Small intestine (tissue), 7 donors: Measurements from ENCODE around the gene KCNK13. TPM values are rescaled to one million over a fixed set of nuclear protein-coding genes. Genes with fewer than 3 reads are reported as not detected.

Experiments
- DNase-seq, 2 donors: peaks; one replicate each; pipeline versions ENCODE4 v3.0.0 to v3.0.0-alpha.2; 2013
- FAIRE-seq: peaks from 2 replicates; lab custom pipeline; 2012; peaks lifted over from hg19 to GRCh38; lab: Jason Lieb, UNC
- H3K27ac ChIP-seq, 3 donors: one replicate each; pipeline ENCODE4 v1.5.1; 2013; ENCODE audit warnings: low read length in 2 of 3, mild to moderate bottlenecking in 2 of 3, control low read depth in 1 of 3, inconsistent platforms in 1 of 3, low read depth in 1 of 3, moderate library complexity in 1 of 3
- H3K27me3 ChIP-seq, 3 donors: one replicate each; pipeline ENCODE4 v1.6.1; 2013; ENCODE audit warnings: low read length in 3 of 3, inconsistent platforms in 1 of 3; ENCODE audit not compliant: control insufficient read depth in 3 of 3, insufficient read depth in 3 of 3
- H3K36me3 ChIP-seq, 3 donors: one replicate each; pipeline ENCODE4 v1.6.1; 2013; ENCODE audit warnings: low read length in 3 of 3, inconsistent platforms in 1 of 3, low read depth in 1 of 3, mild to moderate bottlenecking in 1 of 3, moderate library complexity in 1 of 3; ENCODE audit not compliant: control insufficient read depth in 3 of 3, insufficient read depth in 2 of 3
- H3K4me1 ChIP-seq, 3 donors: one replicate each; pipeline ENCODE4 v1.6.1; 2013; ENCODE audit warnings: low read length in 2 of 3, inconsistent platforms in 1 of 3, low read depth in 1 of 3, mild to moderate bottlenecking in 1 of 3, moderate library complexity in 1 of 3; ENCODE audit not compliant: control insufficient read depth in 3 of 3, insufficient read depth in 2 of 3
- H3K4me3 ChIP-seq, 3 donors: one replicate each; pipeline ENCODE4 v1.5.1; 2013; ENCODE audit warnings: low read length in 3 of 3, control low read depth in 1 of 3, inconsistent platforms in 1 of 3, low read depth in 1 of 3, mild to moderate bottlenecking in 1 of 3, moderate library complexity in 1 of 3
- H3K9me3 ChIP-seq, 2 donors: one replicate each; pipeline ENCODE4 v1.6.1; 2013; ENCODE audit warnings: low read depth in 1 of 2, low read length in 1 of 2; ENCODE audit not compliant: control insufficient read depth in 2 of 2, insufficient read depth in 1 of 2
- WGBS, 3 donors: extraction: QIAGEN DNeasy Blood & Tissue Kit; methylation state at CpG; one replicate each; pipeline ENCODE4 v1.1.7; 2013; 5-methylcytosine and 5-hydroxymethylcytosine counted together
- polyA plus RNA-seq, 4 donors: library from polyadenylated mRNA; stranded (reverse) in 3 of 4; unstranded in 1 of 4; fragments of 200-250 nt in 3 of 4; fragments of 120-200 nt in 1 of 4; gene quantifications; one replicate each; pipeline versions ENCODE4 v1.2.1 to v1.2.3, GENCODE V29; 2013
- donor health status: healthy with polysubstance abuse.
- donor health status: control.
- donor health status: control.
- donor health status: Bipolar disorder and iron deficiency.
- donor health status: healthy.

The KCNK13 gene
- polyA plus RNA-seq, 4 donors, result 0.15 to 0.66 (median 0.54) TPM; not detected in 1

DNA sequence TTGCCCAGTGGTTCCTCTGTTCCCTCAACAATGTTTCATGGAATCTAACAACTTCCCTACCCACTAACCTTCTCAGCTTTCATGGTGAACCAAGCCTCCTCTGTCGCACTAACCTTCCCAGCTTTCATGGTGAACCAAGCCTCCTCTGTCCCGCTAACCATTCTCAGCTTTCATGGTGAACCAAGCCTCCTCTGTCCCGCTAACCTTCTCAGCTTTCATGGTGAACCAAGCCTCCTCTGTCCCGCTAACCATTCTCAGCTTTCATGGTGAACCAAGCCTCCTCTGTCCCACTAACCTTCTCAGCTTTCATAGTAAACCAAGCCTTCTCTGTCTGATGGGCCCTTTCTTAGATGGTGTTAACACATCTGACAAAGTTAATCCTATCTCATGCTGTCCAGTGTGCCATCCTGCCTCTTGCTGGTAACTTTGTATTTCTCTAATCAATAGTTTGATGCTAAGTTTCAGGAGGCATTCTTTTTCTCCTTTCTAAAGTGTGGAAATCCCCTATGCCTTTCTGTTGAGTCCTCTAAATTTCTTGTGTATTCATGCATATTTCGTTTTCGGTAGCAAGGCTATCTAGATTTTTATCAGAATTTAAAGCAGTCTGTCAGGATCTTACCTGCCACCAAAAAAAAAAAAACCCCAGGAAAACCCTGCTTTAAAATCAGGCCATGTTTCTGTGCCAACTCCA lies 26.8 kb upstream of the KCNK13 start:
- WGBS, 3 donors, result 93 to 95% (median 95%) methylated on average over 6 of the region's 6 CpGs
- Histone ChIP-seq H3K4me1 (no peaks in the 10 kb centered on the region), H3K9me3 (no peaks in the 10 kb centered on the region), H3K27ac (no peak overlapping the region), H3K36me3 (peaks cover 0 to 31% (median 5%) of the 10 kb centered on the region in 3 donors), H3K27me3 (no peaks in the 10 kb centered on the region), H3K4me3 (no peak overlapping the region)
- FAIRE-seq (no peak), DNase-seq (no peak)

DNA sequence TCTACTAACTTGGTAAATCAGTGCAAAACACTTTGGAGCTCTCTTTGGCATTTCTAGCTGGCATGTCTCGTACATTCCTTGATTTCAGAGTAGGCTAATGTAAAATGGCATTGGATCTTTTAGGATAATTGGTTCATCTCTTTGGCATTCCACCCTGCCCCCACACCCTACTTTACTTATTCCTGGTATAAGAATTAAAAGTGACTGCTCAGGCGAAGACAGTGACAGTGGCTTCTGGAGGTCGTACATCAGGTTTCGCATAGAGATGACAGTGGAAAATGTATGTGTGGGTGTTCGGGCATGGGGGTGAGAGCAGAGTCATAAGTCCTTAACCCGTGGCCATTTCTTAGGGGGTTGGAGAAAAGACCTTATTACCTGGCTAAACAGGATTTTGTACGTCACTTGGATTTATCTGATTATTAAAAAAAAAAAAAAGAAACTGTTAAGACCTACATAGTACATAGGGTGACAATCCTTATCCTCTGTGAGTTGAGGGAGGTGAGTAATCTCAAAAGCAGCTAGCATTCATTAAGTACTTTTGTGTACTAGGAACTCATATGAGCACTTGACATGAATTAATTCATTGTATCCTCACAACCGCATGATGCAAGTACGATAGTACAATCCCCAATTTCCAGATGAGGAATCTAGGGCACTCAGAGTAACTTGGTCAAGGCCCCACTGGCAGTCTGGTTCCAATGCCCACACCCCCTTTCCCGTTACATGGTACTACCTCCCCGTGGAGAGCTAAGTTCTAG lies 22.4 kb upstream of the KCNK13 start:
- Histone ChIP-seq H3K4me1 (no peaks in the 10 kb centered on the region), H3K36me3 (peaks cover 0 to 19% (median 0%) of the 10 kb centered on the region in 3 donors), H3K4me3 (no peak overlapping the region), H3K9me3 (no peaks in the 10 kb centered on the region), H3K27ac (no peak overlapping the region), H3K27me3 (no peaks in the 10 kb centered on the region)
- WGBS, 3 donors, result 94 to 96% (median 95%) methylated on average over 11 of the region's 11 CpGs
- DNase-seq (no peak), FAIRE-seq (no peak)

DNA sequence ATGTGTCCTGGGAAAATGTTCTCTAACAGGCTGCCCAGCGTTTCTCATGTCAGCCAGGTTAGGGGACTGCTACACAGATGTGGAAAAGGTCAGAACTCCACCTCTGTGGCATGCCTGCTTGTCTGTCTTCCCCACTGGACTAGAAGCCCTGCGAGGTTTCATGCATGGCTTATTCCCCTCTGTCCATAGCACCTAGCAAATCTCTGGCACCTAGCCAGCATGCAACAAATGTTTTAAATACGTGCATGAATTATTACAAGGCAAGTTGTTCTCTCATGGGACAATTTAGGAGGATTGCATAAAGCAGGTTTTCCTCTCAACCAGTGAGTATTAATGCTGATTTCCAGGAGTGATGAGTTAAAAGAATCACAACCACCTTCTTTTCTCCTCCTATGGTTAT lies 21.4 kb upstream of the KCNK13 start:
- no peak overlapping the region for H3K27ac ChIP-seq

DNA sequence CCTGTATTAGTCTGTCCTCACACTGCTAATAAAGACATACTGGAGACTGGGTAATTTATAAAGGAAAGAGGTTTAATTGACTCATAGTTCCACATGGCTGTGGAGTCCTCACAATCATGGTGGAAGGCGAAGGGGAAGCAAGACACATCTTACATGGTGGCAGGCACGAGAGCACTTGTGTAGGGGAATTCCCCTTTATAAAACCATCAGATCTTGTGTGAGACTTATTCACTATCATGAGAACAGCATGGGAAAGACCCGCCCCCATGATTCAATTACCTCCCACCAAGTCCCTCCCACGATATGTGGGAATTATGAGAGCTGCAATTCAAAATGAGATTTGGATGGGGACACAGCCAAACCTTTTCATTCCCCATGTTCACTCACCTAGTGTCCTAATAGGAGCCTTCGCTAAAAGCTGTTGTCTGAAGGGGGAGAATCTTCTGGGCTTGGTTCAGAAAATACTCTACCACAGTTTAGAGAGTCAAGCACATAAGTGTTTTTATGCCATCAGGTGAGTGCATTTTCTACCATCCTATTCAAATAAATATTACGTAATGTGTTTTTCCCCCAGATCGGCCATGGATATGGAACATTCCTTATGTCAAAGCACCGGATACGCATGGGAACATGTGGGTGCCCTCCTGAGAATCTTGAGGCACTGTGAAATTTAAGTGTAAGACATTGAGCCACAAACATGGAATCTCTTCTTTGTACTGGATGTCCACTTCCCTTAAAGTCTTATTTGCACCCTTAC lies 19.1 kb upstream of the KCNK13 start:
- 90 to 93% (median 90%) methylated on average over 9 of the region's 9 CpGs for WGBS, 3 donors
- no peak overlapping the region for H3K4me3 ChIP-seq
- H3K27ac ChIP-seq, result no peak overlapping the region
- H3K4me1 ChIP-seq, result no peaks in the 10 kb centered on the region
- H3K36me3 ChIP-seq, result peaks cover 0 to 19% (median 0%) of the 10 kb centered on the region in 3 donors
- no peaks in the 10 kb centered on the region for H3K9me3 ChIP-seq
- H3K27me3 ChIP-seq, result no peaks in the 10 kb centered on the region
- no peak for DNase-seq
- FAIRE-seq, result no peak

More for the DNA sequence above, 21.4 kb upstream of the KCNK13 start:
- no peak for FAIRE-seq
- DNase-seq, result no peak
- Histone ChIP-seq H3K27me3 (no peaks in the 10 kb centered on the region), H3K9me3 (no peaks in the 10 kb centered on the region), H3K4me1 (no peaks in the 10 kb centered on the region), H3K36me3 (peaks cover 0 to 22% (median 0%) of the 10 kb centered on the region in 3 donors), H3K4me3 (no peak overlapping the region)
- 80 to 92% (median 90%) methylated on average over 3 of the region's 3 CpGs for WGBS, 3 donors

DNA sequence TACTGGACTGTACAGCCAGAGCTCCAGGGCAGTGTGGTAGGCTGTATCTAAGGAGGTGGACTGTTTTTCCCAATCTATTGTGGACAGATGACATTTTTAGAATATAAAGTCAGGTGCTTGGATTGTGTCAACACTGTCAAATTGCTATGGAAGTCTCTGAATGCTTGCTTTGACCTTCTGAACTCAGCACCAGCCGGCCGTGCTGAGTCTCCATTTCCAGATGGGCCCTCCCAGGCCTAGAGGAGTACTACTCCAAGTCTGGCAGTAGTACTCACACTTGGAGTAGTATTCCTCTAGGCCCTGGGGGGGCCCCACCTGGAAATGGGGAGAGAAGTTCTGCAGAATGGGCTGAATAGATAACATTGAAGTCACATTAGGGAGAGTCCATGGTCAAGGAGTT lies 16.2 kb upstream of the KCNK13 start:
- Histone ChIP-seq H3K4me3 (no peak overlapping the region), H3K36me3 (peaks cover 0 to 13% (median 0%) of the 10 kb centered on the region in 3 donors), H3K27ac (no peak overlapping the region), H3K27me3 (no peaks in the 10 kb centered on the region), H3K9me3 (no peaks in the 10 kb centered on the region), H3K4me1 (no peaks in the 10 kb centered on the region)
- 69 to 82% (median 72%) methylated on average over 2 of the region's 2 CpGs for WGBS, 3 donors
- DNase-seq, result no peak
- FAIRE-seq, result no peak

DNA sequence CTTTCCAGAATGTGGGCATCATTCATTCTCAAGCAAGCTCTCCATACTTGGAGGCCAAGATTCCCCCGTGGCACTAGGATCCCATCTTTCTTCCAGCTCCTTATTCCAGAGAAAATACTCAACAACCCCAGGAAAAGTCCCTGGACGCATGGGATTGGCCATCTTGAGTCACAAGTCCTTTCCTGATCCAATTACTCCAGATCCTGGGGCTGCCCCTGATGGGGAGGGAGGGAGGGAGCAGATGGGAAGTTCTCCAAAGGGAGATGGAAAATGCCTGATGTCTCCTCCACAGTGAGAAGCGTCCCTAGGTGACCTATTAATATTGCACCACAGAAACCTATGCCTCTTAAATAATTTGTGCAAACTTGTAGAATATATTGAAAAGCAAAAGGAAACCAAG lies 12.4 kb upstream of the KCNK13 start:
- WGBS, 3 donors, result 64 to 85% (median 67%) methylated on average over 3 of the region's 3 CpGs
- no peak overlapping the region for H3K4me3 ChIP-seq
- DNase-seq (no peak), FAIRE-seq (no peak)
- no peaks in the 10 kb centered on the region for H3K9me3 ChIP-seq
- H3K27me3 ChIP-seq, result peaks cover 0 to 4% (median 0%) of the 10 kb centered on the region in 3 donors
- no peaks in the 10 kb centered on the region for H3K4me1 ChIP-seq
- peaks cover 0 to 6% (median 0%) of the 10 kb centered on the region in 3 donors for H3K36me3 ChIP-seq
- H3K27ac ChIP-seq, result no peak overlapping the region

DNA sequence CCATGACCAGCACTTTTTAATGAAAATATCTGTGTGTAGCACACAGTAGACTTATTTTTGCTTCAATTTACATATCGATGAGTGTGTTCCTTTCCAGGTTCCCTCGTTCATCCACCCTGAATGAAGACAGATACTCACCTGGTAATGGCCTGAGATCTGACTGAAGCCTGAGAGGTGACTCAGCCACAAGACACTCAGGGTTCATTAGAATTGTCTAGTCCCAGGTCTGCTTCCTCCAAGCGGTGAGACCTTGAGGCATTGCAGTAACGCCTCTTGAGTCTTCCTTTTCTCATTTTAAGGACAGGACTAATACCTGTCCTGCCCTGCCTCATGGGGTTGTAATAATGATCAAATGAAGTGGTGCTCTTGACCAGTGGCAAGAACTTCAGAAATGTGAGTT lies 11.5 kb upstream of the KCNK13 start:
- Histone ChIP-seq H3K36me3 (no peaks in the 10 kb centered on the region), H3K4me3 (no peak overlapping the region), H3K27ac (no peak overlapping the region), H3K9me3 (no peaks in the 10 kb centered on the region), H3K27me3 (peaks cover 0 to 4% (median 4%) of the 10 kb centered on the region in 3 donors), H3K4me1 (no peaks in the 10 kb centered on the region)
- no peak for FAIRE-seq
- 96 to 97% (median 97%) methylated on average over 4 of the region's 4 CpGs for WGBS, 3 donors
- no peak for DNase-seq

DNA sequence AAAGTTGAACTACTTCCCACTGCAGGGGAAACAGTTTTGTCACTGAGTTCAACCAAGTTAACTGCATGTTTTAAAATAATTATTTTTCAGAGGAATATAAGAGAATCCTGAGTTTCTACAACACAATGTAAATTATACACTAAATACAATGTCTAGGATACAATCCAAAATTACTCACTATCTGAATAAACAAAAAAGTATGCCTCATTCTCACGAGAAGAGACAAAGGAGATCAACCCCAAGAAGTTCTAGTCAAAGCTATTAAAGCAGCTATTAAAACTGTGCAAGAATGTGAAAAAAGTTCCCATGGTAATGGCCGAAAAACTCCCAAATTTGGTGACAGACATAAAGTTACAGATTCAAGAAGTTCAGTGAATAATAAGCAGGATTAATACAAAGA lies 8.8 kb upstream of the KCNK13 start:
- Histone ChIP-seq H3K27ac (no peak overlapping the region), H3K27me3 (peaks cover 0 to 11% (median 4%) of the 10 kb centered on the region in 3 donors), H3K36me3 (no peaks in the 10 kb centered on the region), H3K4me3 (no peak overlapping the region), H3K4me1 (no peaks in the 10 kb centered on the region), H3K9me3 (no peaks in the 10 kb centered on the region)
- no peak for FAIRE-seq
- DNase-seq, result no peak
- 61 to 65% (median 63%) methylated on average over 2 of the region's 2 CpGs for WGBS, 3 donors
